MV-4-11 (cell line): ENCODE measurements around the gene SLC25A28.
"Not testable (repeated sequence)": the region's sequence is repeated elsewhere in the genome, so short reads cannot be mapped to it uniquely, and the experiment has no call there.

ENCODE experiments used
- DNase-seq: peaks from one replicate; lab custom pipeline; 2025; lab: John Stamatoyannopoulos, UW

SLC25A28 gene

GRCh38 chr10:99628923-99629624 lies 8.8 kb upstream of the SLC25A28 start:
- DNase-seq = no peak

- not testable (repeated sequence) for DNase-seq
These were observed 4.9 kb upstream of the SLC25A28 start for GRCh38 chr10:99625124-99625523.

GRCh38 chr10:99623919-99624318 lies 3.7 kb upstream of the SLC25A28 start:
- DNase-seq = no peak

- DNase-seq = peak; percentile 61
These were observed 1.4 kb upstream of the SLC25A28 start for GRCh38 chr10:99621454-99622251.

- DNase-seq = peak; percentile 88
These were observed 643 bp upstream of the SLC25A28 start for GRCh38 chr10:99620711-99621453.

- peak; percentile 82 for DNase-seq
These were observed 994 bp downstream of the SLC25A28 start for GRCh38 chr10:99619090-99619800.

- no peak for DNase-seq
These were observed 2.5 kb downstream of the SLC25A28 start for GRCh38 chr10:99617696-99618095.

- no peak for DNase-seq
These were observed 4.8 kb downstream of the SLC25A28 start for GRCh38 chr10:99615426-99615825.

- peak; percentile 38 for DNase-seq
These were observed 7.9 kb downstream of the SLC25A28 start for GRCh38 chr10:99612167-99612831.

GRCh38 chr10:99611326-99611725 lies 8.9 kb downstream of the SLC25A28 start:
- no peak for DNase-seq

GRCh38 chr10:99610221-99610620 lies 10.0 kb downstream of the SLC25A28 start:
- peak; percentile 69 for DNase-seq

- no peak for DNase-seq
These were observed 11.1 kb downstream of the SLC25A28 start for GRCh38 chr10:99609186-99609585.

GRCh38 chr10:99605351-99605750 lies 14.9 kb downstream of the SLC25A28 start:
- peak; percentile 41 for DNase-seq

GRCh38 chr10:99604862-99605261 lies 15.4 kb downstream of the SLC25A28 start:
- DNase-seq = no peak

- DNase-seq = peak; percentile 13
These were observed 21.3 kb downstream of the SLC25A28 start for GRCh38 chr10:99598781-99599509.

- no peak for DNase-seq
These were observed 22.2 kb downstream of the SLC25A28 start for GRCh38 chr10:99598011-99598410.

- not testable (repeated sequence) for DNase-seq
These were observed 23.5 kb downstream of the SLC25A28 start for GRCh38 chr10:99596708-99597107.

GRCh38 chr10:99595770-99596465 lies 24.3 kb downstream of the SLC25A28 start:
- DNase-seq = no peak

GRCh38 chr10:99595236-99595635 lies 25.0 kb downstream of the SLC25A28 start:
- no peak for DNase-seq

- DNase-seq = no peak
These were observed 26.9 kb downstream of the SLC25A28 start for GRCh38 chr10:99593312-99593711.
